Tibial nerve (tissue), 4 donors: ENCODE results near the gene HDGFL2.

ENCODE experiments used
- EP300 ChIP-seq, 2 donors: sonication (generic); formaldehyde crosslinking; IDR thresholded peaks; one replicate each; pipeline ENCODE4 v1.6.1; 2017; ENCODE audit warnings: antibody characterized with exemption in 2 of 2, mild to moderate bottlenecking in 1 of 2
- POLR2A ChIP-seq, 2 donors: fragments of 450-650 bp; IDR thresholded peaks; one replicate each; pipeline ENCODE4 v1.6.1; 2017; ENCODE audit warnings: antibody characterized with exemption in 2 of 2, mild to moderate bottlenecking in 2 of 2, moderate library complexity in 2 of 2
- TF ChIP-seq, protein P1 (sequence below), 5 experiments: fragments of 200-600 bp in 3 of 5; fragments of 450-650 bp in 2 of 5; sonication (generic) in 3 of 5; IDR thresholded peaks; one replicate each; pipeline ENCODE4 v1.5.1; 2016 to 2019; ENCODE audit warnings: antibody characterized with exemption in 5 of 5, mild to moderate bottlenecking in 3 of 5, moderate library complexity in 2 of 5

DNA sequence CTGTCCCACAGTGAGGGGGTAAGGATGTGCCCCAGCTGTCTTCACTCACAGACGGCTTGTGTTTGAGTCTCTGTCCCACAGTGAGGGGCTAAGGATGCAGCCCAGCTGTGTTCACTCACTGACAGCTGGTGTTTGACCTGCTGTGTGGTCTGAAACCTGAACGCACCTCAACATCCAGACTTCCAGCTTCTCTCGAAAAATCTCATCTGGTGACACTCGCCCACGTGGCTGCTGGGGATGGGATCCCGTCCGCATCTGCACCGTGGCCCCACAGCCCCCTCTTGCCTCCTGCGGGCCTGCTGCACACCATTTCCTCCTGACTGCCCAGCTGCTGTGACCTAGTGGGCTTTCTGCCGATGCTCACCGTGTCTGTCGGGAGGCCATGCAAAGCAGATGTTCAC is 42.3 kb upstream of the HDGFL2 start:
- TF ChIP-seq, protein P1, sequence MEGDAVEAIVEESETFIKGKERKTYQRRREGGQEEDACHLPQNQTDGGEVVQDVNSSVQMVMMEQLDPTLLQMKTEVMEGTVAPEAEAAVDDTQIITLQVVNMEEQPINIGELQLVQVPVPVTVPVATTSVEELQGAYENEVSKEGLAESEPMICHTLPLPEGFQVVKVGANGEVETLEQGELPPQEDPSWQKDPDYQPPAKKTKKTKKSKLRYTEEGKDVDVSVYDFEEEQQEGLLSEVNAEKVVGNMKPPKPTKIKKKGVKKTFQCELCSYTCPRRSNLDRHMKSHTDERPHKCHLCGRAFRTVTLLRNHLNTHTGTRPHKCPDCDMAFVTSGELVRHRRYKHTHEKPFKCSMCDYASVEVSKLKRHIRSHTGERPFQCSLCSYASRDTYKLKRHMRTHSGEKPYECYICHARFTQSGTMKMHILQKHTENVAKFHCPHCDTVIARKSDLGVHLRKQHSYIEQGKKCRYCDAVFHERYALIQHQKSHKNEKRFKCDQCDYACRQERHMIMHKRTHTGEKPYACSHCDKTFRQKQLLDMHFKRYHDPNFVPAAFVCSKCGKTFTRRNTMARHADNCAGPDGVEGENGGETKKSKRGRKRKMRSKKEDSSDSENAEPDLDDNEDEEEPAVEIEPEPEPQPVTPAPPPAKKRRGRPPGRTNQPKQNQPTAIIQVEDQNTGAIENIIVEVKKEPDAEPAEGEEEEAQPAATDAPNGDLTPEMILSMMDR (IDR thresholded peaks at IDR 0.05), result no peak
- TF ChIP-seq POLR2A (IDR thresholded peaks at IDR 0.05), result no peak
- TF ChIP-seq EP300 (IDR thresholded peaks at IDR 0.05), result no peak
